ENCODE data around the gene KLHDC7B. TPM values are rescaled to one million over a fixed set of nuclear protein-coding genes. Genes with fewer than 3 reads are reported as not detected.

KLHDC7B gene
- polyA plus RNA-seq, 6 donors from 2014 or later: 1.5 to 5.8 (median 4.4) TPM

GRCh38 chr22:50578776-50579310 is 33.1 kb downstream of the KLHDC7B start:
- Mint-ChIP-seq H3K36me3 (no peaks in the 10 kb centered on the region), H3K27me3 (peaks cover 0 to 4% (median 0%) of the 10 kb centered on the region in 3 donors), H3K4me3 (no peak overlapping the region), H3K9me3 (no peaks in the 10 kb centered on the region), H3K27ac (no peak overlapping the region), H3K4me1 (peaks cover 14 to 36% (median 15%) of the 10 kb centered on the region in 3 donors)
- DNase-seq: no peak
- no peak for ATAC-seq (ENCODE audit: low read depth in 2 of 2)

GRCh38 chr22:50579752-50580151 is 34.1 kb downstream of the KLHDC7B start:
- Mint-ChIP-seq H3K4me1 (peaks cover 14 to 37% (median 15%) of the 10 kb centered on the region in 3 donors), H3K4me3 (peak overlapping the region in 2 of 8 donors; percentile 51 to 94), H3K9me3 (no peaks in the 10 kb centered on the region), H3K27me3 (peaks cover 0 to 4% (median 0%) of the 10 kb centered on the region in 3 donors), H3K36me3 (no peaks in the 10 kb centered on the region), H3K27ac (peak overlapping the region in 1 of 6 donors; percentile 64)
- no peak for ATAC-seq (ENCODE audit: low read depth in 2 of 2)
- DNase-seq: no peak

- Mint-ChIP-seq H3K4me3 (peak overlapping the region; percentile 77 to 95 (median 89)), H3K36me3 (no peaks in the 10 kb centered on the region), H3K27me3 (peaks cover 0 to 4% (median 0%) of the 10 kb centered on the region in 3 donors), H3K4me1 (peaks cover 14 to 37% (median 15%) of the 10 kb centered on the region in 3 donors), H3K9me3 (no peaks in the 10 kb centered on the region), H3K27ac (peak overlapping the region in 5 of 6 donors; percentile 24 to 91 (median 48))
- no peak for ATAC-seq (ENCODE audit: low read depth in 2 of 2)
- DNase-seq: no peak
These were observed 35.6 kb downstream of the KLHDC7B start for GRCh38 chr22:50581031-50581949.

GRCh38 chr22:50581950-50582492 is 36.3 kb downstream of the KLHDC7B start:
- ATAC-seq (ENCODE audit: low read depth in 2 of 2) (peak in 1 of 2 donors; percentile 0), DNase-seq (no peak)
- no peaks in the 10 kb centered on the region for H3K9me3 Mint-ChIP-seq
- H3K27ac Mint-ChIP-seq: peak overlapping the region; percentile 34 to 100 (median 74)
- H3K4me1 Mint-ChIP-seq: peaks cover 13 to 37% (median 14%) of the 10 kb centered on the region in 3 donors
- H3K27me3 Mint-ChIP-seq: peaks cover 0 to 4% (median 0%) of the 10 kb centered on the region in 3 donors
- peak overlapping the region; percentile 91 to 97 (median 95) for H3K4me3 Mint-ChIP-seq
- H3K36me3 Mint-ChIP-seq: no peaks in the 10 kb centered on the region

GRCh38 chr22:50582493-50583293 is 37.0 kb downstream of the KLHDC7B start, which contains the start of gene CHKB:
Gene CHKB (minus strand): TSS chr22:50582849. CDS start chr22:50582781, 68 bp downstream.
- H3K9me3 Mint-ChIP-seq: no peaks in the 10 kb centered on the region
- H3K27ac Mint-ChIP-seq: peak within 1 kb of the TSS; percentile 91 to 100 (median 96)

GRCh38 chr22:50583294-50583861 is 37.7 kb downstream of the KLHDC7B start:
- H3K4me1 Mint-ChIP-seq: peaks cover 6 to 34% (median 10%) of the 10 kb centered on the region in 3 donors
- peak overlapping the region in 3 of 6 donors; percentile 50 to 91 (median 80) for H3K27ac Mint-ChIP-seq
- peak; percentile 13 to 20 for ATAC-seq (ENCODE audit: low read depth in 2 of 2)
- no peaks in the 10 kb centered on the region for H3K27me3 Mint-ChIP-seq
- peak overlapping the region; percentile 91 to 97 (median 95) for H3K4me3 Mint-ChIP-seq
- DNase-seq: no peak
- H3K9me3 Mint-ChIP-seq: no peaks in the 10 kb centered on the region
- H3K36me3 Mint-ChIP-seq: no peaks in the 10 kb centered on the region

More at GRCh38 chr22:50582493-50583293, 37.0 kb downstream of the KLHDC7B start, which contains the start of gene CHKB:
- DNase-seq: peak; percentile 99
- ATAC-seq (ENCODE audit: low read depth in 2 of 2): peak; percentile 89
- no peaks in the 10 kb centered on the region for H3K27me3 Mint-ChIP-seq
- H3K4me1 Mint-ChIP-seq: peaks cover 6 to 34% (median 10%) of the 10 kb centered on the region in 3 donors
- no peaks in the 10 kb centered on the region for H3K36me3 Mint-ChIP-seq
- H3K4me3 Mint-ChIP-seq: peak within 1 kb of the TSS; percentile 91 to 97 (median 95)

GRCh38 chr22:50584106-50585096 is 38.7 kb downstream of the KLHDC7B start:
- Mint-ChIP-seq H3K4me1 (peaks cover 6 to 32% (median 10%) of the 10 kb centered on the region in 3 donors), H3K27me3 (no peaks in the 10 kb centered on the region), H3K27ac (no peak overlapping the region), H3K4me3 (peak overlapping the region in 7 of 8 donors; percentile 19 to 97 (median 91)), H3K9me3 (no peaks in the 10 kb centered on the region), H3K36me3 (no peaks in the 10 kb centered on the region)
- no peak for DNase-seq
- no peak for ATAC-seq (ENCODE audit: low read depth in 2 of 2)

GRCh38 chr22:50585238-50585637 is 39.5 kb downstream of the KLHDC7B start:
- Mint-ChIP-seq H3K27me3 (no peaks in the 10 kb centered on the region), H3K36me3 (no peaks in the 10 kb centered on the region), H3K4me3 (no peak overlapping the region), H3K4me1 (peaks cover 6 to 24% (median 10%) of the 10 kb centered on the region in 3 donors), H3K27ac (no peak overlapping the region), H3K9me3 (no peaks in the 10 kb centered on the region)
- ATAC-seq (ENCODE audit: low read depth in 2 of 2): no peak
- DNase-seq: no peak

GRCh38 chr22:50585781-50586180 is 40.1 kb downstream of the KLHDC7B start:
- DNase-seq: no peak
- no peaks in the 10 kb centered on the region for H3K36me3 Mint-ChIP-seq
- peak overlapping the region in 1 of 8 donors; percentile 27 for H3K4me3 Mint-ChIP-seq
- H3K27ac Mint-ChIP-seq: no peak overlapping the region
- ATAC-seq (ENCODE audit: low read depth in 2 of 2): no peak
- no peaks in the 10 kb centered on the region for H3K27me3 Mint-ChIP-seq
- H3K9me3 Mint-ChIP-seq: no peaks in the 10 kb centered on the region
- H3K4me1 Mint-ChIP-seq: peaks cover 6 to 20% (median 10%) of the 10 kb centered on the region in 3 donors

- no peaks in the 10 kb centered on the region for H3K9me3 Mint-ChIP-seq
- peaks cover 0 to 4% of the 10 kb centered on the region in 2 donors for H3K36me3 Mint-ChIP-seq
- DNase-seq (no peak), ATAC-seq (ENCODE audit: low read depth in 2 of 2) (no peak)
- no peak overlapping the region for H3K27ac Mint-ChIP-seq
- H3K4me1 Mint-ChIP-seq: peaks cover 3 to 14% (median 10%) of the 10 kb centered on the region in 3 donors
- peak overlapping the region in 1 of 8 donors; percentile 27 for H3K4me3 Mint-ChIP-seq
- no peaks in the 10 kb centered on the region for H3K27me3 Mint-ChIP-seq
These were observed 40.7 kb downstream of the KLHDC7B start for GRCh38 chr22:50586416-50586815.

GRCh38 chr22:50587407-50587806 is 41.7 kb downstream of the KLHDC7B start:
- Mint-ChIP-seq H3K27me3 (no peaks in the 10 kb centered on the region), H3K36me3 (peaks cover 0 to 4% of the 10 kb centered on the region in 2 donors), H3K4me3 (no peak overlapping the region), H3K27ac (no peak overlapping the region), H3K4me1 (peaks cover 0 to 8% (median 8%) of the 10 kb centered on the region in 3 donors), H3K9me3 (no peaks in the 10 kb centered on the region)
- DNase-seq: no peak
- ATAC-seq (ENCODE audit: low read depth in 2 of 2): no peak

Measured in naive B cell (primary cell).